ENCODE data around the gene TSC22D3.

The TSC22D3 gene

DNA sequence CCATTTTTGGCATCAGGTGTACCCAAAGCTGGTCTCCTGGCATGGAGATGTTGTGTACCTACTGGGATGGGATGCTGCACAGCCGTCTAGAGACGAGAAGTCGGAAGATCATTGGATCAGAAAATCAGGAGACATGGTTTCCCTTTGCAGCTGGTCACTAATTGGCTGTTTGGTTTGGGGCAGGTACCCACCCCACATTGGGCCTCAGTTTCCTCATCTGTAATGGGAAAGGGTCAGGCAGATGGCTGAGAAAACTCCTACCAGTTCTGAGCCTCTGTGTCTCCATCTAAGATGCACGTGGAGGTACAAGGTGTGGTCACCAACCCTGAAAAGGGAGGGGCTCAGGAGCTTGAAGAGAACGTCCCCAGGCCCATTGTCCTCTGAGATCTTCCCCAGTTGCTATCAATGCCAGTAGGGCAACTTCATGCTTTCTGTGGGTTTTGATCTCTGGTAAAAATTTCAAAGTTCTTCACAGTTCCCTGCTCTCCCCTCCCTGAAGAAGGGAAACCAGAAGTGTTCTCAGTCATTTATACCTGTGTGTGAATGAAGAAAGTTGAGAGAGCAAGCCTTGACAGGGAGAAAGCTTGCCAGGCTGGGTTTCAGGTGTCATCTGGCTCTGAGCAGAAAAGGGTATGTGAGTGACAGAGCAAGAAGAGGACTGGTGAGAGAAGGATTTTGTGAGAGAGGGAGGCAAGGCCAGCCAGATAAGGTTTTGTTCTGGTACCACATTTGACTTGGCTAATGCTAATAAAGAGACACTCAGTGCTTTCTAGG lies 15.1 kb downstream of the TSC22D3 start:
- no peak for DNase-seq (ENCODE audit: low spot score)

DNA sequence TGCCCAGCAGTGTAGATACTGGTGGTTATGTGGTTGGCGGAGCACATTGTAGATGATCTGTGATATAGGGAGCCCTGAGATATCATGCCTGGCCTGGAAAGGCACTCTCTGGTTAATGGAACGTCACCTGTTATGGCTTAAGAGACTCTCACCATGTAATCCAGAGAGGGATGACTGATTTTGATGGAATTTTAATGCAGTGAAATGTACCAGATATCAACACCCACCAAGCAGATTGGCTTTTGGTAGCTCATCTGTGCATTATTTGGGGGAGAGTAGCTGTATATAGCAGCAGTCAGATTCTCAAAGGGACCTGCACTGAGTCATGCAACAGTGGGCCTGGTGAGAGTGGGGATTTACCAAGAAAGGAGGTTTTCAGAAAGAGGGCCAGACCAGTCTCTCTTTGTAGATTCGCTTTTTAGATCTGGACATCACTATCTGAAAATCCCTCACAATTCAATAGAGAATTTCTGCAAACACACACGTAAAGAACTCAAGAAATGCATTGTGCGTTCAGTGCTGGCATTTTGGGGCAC lies 17.3 kb downstream of the TSC22D3 start:
- no peak for DNase-seq (ENCODE audit: low spot score)

DNA sequence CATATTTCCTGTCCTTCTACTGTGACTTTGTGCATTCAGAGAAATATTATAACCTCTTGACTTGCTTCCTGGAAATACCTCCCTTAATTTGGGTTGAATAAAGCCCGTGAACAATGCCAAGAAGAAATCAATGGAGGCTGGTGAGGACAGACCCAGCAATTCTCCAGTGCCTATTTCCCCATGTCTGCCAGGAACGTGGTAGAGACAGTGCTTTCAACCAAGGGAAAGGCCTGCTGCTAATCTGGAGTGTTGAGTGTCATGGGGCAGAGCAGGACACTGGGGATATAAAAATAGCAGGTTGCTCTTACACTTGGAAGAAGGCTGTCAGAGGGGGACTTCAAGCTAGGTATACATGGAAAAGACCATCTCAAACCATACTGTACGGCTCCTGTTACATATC lies 19.9 kb downstream of the TSC22D3 start:
- DNase-seq (ENCODE audit: low spot score): no peak

DNA sequence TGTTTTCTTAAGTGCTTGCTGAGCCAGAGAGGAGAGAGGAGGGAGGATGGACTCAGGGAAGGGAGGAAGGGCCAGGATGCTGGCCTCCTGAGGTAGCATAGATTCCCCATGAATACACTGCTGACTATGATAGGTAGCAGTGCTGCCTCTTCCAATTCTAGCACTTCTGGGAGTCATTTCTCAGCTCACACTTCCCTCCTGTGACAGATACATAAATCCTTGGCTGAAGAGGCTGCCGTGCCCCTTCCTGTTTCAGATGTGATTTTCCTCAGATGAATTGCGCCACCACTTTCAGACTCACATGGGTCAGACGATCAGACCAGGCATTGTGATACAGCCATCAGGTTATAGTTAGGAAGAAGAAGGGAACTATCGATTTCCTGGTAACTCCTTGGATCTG lies 22.4 kb downstream of the TSC22D3 start:
- no peak for DNase-seq (ENCODE audit: low spot score)

DNA sequence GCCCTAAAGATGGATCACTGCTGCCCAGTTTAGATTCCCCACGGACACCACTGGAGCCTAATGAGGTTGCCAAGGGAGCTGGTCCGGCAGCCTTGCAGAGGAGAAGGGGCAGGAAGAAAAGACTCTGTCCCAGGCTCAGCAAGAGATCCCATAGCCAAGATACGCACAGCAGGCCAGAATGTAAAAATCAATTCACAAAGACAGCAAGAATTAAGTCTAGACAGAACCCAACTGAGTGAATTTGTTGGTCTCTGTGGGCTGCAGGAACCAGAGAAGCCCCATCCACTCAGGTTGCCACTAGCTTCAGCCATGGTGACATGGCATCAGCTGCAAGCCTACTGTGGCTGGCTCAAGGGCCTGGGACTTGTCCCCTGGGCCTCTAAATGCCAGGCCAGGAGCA lies 22.9 kb downstream of the TSC22D3 start:
- DNase-seq (ENCODE audit: low spot score): no peak

DNA sequence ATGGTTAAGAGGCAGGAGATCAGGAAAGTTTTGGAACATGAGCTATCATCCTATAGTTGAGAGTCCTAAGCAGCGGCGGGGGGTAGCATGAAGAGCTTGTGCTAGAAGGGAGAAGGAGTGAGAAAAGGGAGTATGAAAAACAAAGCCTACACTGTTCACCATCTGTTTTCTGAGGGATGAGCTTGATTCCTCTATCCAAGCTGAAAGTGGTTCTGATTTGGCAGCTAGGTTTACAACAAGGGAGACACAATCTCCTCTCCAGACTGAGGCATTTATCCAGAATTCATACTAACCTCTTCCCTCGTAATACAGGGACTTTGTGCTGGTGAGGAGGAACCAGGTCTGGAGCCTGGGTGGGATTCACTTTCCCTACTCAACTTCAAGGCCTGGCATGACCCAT lies 23.5 kb downstream of the TSC22D3 start:
- DNase-seq (ENCODE audit: low spot score): no peak

DNA sequence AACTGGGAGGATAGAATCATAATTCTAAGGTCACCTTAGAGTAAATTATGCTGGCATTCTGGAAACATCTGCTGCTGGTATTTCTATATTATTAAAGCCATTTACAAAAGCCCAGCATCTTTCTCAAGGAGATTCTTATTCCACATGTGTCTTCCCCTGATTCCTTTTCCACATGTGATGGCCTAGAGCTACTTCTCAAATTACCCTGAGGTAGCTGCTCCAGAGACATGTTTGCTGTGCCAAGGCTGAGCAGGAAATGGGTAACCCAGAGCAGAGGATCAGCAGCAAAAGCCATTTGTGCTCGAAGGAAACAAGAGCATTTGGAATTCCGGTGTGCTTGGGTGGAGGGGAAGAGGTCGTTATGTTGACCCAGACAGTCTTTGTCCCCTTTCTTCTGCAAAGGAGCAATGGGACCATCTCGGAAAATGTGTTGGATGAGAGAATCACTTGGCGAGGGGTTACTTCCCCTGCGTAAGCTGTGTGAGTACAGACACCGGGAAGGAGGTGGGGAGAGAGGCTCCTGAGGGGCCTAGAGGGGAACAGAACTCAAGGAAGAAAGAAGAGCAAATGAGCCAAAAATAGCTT lies 24.6 kb downstream of the TSC22D3 start:
- no peak for DNase-seq (ENCODE audit: low spot score)

DNA sequence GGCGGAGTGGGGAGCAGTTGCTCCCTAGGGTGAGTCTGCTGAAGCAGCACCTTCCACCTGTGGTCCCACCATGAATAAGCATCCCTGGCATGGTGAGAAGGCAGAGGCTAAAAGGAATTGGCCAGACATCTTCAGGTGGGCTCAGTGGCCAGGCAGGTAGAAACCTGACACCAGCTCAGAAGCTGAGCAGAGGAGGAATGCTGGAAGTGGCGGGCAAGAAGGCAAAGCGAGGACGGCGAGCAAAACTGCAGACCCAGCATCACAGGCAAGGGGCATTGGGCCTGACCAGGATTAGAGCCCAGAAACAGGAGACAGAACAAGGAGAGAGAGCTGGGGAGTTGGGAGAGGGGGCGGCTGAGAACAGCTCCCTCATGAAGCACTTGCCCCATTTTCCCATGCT lies 25.3 kb downstream of the TSC22D3 start:
- no peak for DNase-seq (ENCODE audit: low spot score)

DNA sequence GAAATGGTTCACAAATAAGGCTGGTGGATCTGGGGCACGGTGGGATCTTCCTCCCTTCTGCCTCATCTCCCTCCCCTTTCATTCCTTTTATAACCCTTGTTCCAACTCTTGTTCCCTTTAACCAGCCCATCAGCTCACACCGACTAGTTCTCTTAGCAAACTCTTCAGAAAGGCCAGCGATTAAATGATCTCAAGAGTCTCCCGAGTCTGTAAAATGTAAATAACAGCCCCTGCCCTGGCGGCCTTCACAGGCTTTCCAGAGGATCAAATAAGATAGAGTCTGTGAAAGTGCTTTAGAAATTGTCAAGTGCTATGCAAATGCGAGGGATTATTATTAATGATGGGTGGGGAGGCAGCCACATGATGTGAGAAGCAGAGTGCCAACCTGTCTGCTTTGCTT lies 27.1 kb downstream of the TSC22D3 start:
- DNase-seq (ENCODE audit: low spot score): no peak

DNA sequence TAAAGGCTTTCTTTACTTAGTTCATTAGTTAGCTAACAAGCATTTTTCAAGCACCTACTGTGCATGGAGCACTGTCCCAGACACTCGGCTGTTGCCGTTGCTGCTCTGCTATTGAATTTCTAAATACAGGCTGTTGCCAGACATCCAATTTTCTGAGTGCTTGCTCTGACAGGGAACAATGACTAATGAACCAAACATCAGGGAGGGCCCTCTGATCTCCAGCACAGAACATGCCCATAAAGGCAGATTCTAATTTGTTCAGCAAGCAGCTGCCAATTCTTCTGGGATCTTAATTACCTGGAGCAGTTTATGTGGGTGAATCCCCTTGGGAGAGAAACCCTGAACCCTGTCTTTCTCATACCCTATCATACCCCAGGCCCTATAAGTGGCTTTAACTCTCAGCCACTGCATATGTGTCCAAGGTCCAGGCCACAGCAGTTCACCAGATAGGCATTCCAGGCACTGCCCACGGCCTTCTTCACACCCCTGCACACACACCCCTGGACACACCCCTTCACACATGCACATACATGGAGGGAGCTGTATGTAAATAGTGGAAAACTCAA lies 27.9 kb downstream of the TSC22D3 start:
- DNase-seq (ENCODE audit: low spot score): peak; percentile 58

DNA sequence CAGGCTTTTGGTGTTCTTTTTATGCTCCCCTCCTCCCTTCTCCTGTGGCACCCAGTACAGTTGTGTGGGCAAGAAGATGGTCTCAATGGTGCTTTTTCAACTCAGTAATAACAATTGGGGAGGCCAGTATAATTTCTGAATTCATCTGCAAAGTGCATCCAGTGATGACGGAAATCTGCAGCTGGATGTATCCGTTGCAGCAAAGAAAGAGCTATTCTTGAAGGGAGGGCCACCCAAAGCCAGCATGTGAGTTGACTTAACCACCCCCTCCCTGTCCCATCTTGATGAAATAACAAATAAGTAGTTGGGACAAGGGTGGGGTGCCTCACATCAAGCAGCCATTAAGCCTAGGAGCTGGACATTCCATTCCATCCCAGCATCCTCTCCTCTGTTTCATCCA lies 30.7 kb downstream of the TSC22D3 start:
- no peak for DNase-seq (ENCODE audit: low spot score)

DNA sequence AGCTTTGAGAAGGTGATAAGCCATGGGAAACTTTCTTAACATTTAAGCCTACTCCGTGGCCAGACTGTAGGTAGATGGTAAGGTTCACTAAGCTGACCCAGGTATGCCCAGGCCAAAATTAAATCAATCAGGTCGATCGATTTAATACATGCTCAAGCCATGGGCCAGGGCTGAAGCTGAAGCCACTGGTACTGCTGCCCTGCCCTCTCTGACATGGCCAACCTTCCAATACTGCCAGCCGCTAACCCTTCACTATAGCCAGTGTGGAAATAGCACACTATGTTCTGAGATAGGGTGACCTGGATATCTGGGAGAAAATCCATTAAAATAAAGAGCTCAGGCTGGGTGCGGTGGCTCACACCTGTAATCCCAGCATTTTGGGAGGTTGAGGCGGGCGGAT lies 31.6 kb downstream of the TSC22D3 start:
- DNase-seq (ENCODE audit: low spot score): no peak

DNA sequence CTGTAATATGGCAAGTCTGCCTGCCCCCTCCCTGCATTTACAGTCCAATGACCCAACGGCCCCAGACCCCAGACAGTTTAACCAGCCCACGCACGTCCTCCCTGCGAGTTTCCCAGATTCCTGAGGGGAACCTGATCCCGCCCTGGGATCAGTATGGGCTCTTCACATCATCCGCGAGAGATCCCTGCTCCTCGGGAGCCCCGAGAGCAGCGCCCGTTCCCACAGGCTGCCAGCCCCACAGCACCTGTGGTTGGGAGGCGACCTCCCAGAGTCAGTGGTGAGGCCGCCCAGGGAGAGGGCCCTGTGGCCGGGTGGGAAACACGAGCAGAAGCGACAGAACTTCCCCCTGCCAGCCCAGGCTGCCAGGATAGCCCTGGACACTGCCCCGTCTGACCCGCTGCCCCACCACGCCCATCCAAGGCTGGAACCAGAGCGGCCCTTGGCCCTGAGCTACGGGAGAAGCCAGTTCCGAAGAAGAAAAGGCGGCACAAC lies 32.8 kb downstream of the TSC22D3 start:
- no peak for DNase-seq (ENCODE audit: low spot score)

DNA sequence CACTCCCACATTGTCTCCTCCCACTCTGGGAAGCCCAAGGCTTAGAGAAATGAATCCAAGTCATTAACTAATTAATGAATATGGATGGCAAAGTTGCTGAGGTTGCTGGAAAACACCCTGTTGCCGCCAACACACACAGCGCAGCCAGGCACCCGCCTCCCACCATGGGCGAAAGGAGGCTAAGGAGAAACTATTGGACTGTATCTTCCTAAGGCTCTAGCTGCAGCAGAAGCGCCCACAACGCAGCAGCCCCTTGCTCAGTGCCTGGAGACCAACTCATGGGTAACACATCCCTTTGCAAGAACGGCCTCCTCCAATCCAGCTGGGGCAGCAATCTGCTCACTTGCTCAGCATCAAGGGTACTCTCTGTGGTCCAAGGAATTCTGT lies 34.2 kb downstream of the TSC22D3 start:
- DNase-seq (ENCODE audit: low spot score): no peak

DNA sequence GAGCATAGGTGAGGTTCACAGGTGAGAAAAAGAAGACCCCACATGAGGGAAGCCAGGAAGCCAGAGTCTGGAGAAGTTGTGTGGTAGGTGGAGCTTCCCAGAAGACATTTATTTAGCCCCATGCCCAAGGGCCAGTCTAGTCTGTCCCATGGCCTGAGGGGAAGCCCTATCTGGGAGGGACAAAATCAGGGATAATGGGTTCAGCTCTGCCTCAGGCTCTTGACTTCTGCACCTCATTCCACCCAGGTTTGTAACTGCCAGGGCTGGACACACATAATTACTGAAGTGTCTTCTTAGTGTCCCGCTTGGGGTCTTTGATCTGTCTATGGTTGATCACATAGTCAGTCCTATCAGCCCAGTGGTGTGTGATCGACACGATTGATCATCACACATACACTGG lies 36.0 kb downstream of the TSC22D3 start:
- no peak for DNase-seq (ENCODE audit: low spot score)

DNA sequence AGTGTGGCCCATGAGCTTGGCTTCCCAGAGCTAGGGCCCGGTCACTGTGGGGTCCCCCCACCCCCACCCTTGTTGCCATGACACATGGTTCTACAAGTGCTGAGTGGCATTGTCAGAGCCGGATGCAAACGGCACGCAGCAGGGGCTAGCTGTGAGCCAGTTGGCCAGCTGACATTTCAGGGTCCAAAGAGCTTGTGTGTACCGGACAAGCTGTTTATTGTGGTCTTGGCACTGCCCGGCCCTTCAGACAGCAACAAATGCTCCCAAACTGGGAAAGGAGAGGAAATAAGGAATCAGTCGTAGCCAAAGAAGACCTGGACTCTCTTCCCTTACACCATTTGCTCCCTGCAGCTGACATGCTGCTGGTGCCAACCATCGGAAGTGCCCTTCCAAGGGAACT lies 36.8 kb downstream of the TSC22D3 start:
- no peak for DNase-seq (ENCODE audit: low spot score)

DNA sequence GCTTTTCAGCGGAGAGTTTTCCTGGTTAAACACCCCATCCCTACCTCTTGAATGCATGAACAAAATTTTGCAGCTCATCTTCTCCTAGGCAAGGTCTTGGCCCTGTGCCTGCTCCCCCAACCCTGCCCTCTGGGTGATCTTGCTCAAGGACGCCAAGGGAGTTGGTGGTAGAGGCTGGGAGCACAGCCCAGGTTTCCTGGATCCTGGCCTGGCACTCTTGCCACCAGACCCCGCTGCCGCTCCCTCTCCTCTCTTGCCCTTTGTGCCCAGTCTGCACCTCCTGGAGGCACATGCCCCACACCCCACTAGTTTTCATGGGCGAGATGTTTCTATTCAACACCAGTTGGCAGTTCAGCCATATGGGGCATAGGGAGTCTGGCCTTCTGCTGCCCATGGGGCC lies 37.3 kb downstream of the TSC22D3 start:
- DNase-seq (ENCODE audit: low spot score): no peak

DNA sequence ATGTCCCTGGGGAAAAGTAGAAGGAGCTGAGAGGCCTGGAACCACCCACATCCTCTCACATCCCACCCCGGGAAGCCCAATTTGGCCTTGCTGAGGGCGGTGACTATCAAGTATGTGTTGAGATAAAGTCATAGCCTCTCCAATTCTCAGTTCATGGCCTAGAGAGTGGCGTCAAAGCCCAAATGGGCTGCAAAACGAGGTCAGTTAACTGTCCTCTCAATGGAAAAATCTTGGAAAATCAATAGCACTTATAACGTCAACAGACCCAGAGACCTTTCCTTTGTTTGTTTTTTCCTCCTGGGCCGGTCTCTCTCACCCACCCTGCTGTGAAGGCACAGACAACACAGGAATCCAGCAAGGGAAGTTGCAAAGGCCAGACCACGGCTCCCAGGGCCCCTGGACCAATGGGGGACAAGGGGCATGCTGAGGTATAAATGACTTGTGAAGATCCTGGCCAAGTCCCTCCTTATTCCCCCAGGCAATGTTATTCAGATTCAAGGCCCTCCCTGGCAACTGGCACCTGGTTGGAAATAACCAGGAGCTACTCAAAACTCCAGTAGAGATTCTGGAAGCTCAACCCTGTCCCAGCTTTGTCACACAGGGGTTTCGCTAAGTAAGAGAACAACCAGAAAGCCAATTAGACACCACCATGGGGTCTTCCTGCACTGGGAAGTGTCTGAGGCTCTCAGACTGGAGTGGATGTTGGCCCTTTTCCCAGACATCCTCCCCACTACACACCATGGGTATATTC lies 38.6 kb downstream of the TSC22D3 start:
- DNase-seq (ENCODE audit: low spot score): no peak

DNA sequence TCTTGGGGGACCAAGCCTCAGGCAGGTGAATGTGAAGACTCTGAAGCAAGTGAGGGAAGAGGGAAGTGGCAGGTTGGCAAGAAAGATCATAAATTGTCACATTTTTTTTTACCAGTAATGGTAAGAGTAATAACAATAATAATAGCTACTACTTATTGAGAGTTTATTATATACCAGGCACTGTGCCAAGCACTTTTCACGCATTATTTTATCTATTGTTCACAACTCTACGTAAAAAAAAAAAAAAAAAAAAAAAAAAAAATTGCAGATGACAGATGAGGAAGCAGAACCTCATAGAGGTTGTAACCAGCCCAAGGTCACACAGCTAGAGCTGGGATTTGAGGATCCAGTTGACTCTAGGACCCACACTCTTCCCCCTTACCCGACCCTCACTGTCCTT lies 40.9 kb downstream of the TSC22D3 start:
- no peak for DNase-seq (ENCODE audit: low spot score)

DNA sequence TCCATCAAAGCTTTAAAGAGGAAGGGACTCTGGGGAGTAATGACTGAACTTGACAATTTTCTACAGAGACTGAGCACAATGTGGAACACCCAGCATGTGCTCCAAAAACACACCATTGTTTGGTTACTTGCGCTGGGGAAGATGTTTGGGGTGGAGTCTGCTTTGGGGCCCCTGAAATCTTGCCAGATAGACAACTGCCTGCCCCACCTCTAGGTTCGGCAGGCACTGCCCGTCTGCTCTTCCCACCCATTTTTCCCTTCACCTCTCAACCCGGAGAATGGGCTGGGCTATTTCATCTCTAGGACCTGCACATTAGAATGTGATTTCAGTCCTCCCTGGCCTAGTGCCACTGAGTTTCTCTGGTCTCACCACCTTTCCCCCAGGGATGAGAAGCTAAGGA lies 41.9 kb downstream of the TSC22D3 start:
- no peak for DNase-seq (ENCODE audit: low spot score)

DNA sequence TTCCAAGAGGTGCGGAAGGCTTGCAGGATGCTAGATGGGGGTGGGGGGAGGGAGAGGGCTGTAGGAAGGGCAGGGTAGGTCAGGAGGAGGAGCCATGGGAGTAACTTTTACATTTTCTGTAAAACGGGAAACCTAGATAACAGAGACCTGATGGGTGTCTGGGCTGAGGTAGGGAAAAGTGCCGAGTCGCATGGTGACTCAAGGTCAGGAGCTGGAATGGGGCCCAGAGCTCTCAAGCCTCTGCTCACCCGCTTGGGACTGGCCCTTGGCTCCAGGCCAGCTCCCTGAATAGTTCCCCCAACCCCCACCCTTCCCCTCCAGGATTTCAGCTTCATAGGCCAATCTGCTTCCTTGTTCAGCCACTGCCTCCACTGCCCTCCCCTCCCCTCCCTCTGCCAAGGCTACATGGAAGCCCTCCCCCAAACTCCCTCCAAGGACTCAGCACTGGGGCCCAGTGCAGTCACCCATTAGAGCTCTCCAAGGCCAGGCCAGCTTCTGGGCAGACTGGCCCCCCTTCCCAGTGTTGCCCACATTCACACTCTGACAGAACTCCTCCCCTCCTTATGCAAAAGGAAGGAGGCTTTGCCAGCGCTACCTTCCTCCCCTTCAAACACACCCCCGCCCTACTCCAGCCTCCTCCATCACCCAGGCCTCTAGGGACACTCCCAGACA lies 43.6 kb downstream of the TSC22D3 start:
- DNase-seq (ENCODE audit: low spot score): peak; percentile 64
